ENCODE data around the gene ICE2. TPM values are rescaled to one million over a fixed set of nuclear protein-coding genes. Genes with fewer than 3 reads are reported as not detected.
"Not testable (repeated sequence)": the region's sequence is repeated elsewhere in the genome, so short reads cannot be mapped to it uniquely, and the experiment has no call there.

ICE2 gene
- total RNA-seq, 2 experiments from 2014 or later: 71.4 to 76.3 TPM

DNA sequence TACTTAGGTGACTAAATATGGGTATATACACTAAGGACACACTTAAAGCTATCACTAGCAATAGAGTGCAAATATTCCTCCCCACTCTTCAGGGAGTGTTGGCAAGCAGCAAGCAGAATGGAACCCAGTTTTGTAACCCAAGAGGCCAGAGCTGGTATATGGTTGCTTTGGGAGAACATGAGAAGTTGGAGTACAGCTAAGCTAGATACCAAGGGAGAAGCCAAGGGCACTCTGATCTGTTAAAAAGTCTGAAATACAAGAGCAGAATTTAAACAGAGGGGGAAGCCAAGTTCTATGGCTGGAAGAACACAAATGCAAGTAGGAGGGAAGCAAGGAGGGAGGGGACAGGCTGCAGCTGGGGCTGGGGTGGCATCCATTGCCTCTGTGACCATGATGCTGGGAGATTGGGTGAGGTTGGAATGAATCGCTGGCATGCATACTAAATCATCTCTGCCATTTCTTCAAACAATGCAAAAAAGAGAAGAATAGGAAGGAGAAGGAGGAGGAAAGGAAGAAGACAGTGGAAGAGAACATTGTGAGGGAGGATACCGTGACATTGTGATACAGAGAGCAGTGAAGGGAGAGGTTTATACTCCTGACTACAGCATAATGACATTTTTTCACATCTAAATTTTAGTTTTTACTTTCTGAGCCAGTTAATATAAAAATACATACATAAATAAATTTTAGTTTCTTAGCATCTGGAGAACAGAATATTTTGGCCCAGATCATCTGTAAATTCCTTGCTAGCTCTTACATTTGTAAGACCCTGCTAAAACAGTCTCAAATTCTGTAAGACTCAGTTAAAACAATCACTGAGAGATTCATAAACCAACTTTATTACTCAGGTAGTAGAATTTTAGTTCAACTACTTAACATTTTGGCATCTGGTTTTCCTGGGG, 72.2 kb downstream of the ICE2 start:
- H3K27me3 Mint-ChIP-seq (ENCODE audit: low read depth): peaks cover 4% of the 10 kb centered on the region
- ChIA-PET CTCF (interaction anchor here (0.6 to 3.1 kb wide), 4 partner anchors 16 to 114 kb away, joined by 3 to 8 read pairs (median 4); no protein-coding TSS in a partner anchor), POLR2A (interaction anchor here (4.2 kb wide), 1 partner anchor 9 kb away, joined by 20 read pairs; the partner anchor contains the start of gene ANXA2)
- peaks cover 21% of the 10 kb centered on the region for H3K4me1 Mint-ChIP-seq (ENCODE audit: low read depth)
- no peak overlapping the region for H3K27ac Mint-ChIP-seq
- ATAC-seq: no peak
- H3K9me3 Mint-ChIP-seq (ENCODE audit: insufficient read depth): no peaks in the 10 kb centered on the region
- peaks cover 3% of the 10 kb centered on the region for H3K36me3 Mint-ChIP-seq (ENCODE audit: low read depth)
- DNase-seq: no peak
- H3K4me3 Mint-ChIP-seq: no peak overlapping the region

DNA sequence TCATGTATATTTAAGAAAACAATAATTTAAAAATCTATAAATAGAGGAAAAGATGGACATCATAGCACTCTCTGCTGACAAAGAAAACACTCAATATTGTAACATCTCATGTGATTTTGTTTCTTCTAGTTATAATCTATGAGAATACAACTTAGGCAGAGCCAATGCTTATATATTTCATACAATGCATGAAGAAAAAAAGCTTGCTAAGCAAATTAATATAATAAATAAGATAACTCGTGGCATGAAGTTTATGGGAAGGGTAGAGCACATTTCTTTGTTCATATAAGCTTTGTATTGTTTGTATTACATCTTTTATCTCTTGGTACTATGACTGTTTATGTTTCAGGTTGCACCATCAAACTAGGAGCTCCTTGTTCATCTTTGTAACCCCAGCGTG, 73.5 kb downstream of the ICE2 start:
- ChIA-PET POLR2A (no interaction called here), CTCF (interaction anchor here (0.9 to 3.1 kb wide), 2 partner anchors 46 to 72 kb away, joined by 3 to 8 read pairs; no protein-coding TSS in a partner anchor)
- no peak for DNase-seq
- H3K36me3 Mint-ChIP-seq (ENCODE audit: low read depth): peaks cover 3% of the 10 kb centered on the region
- H3K4me3 Mint-ChIP-seq: no peak overlapping the region
- H3K27ac Mint-ChIP-seq: no peak overlapping the region
- H3K9me3 Mint-ChIP-seq (ENCODE audit: insufficient read depth): no peaks in the 10 kb centered on the region
- peaks cover 21% of the 10 kb centered on the region for H3K4me1 Mint-ChIP-seq (ENCODE audit: low read depth)
- peaks cover 4% of the 10 kb centered on the region for H3K27me3 Mint-ChIP-seq (ENCODE audit: low read depth)
- no peak for ATAC-seq

DNA sequence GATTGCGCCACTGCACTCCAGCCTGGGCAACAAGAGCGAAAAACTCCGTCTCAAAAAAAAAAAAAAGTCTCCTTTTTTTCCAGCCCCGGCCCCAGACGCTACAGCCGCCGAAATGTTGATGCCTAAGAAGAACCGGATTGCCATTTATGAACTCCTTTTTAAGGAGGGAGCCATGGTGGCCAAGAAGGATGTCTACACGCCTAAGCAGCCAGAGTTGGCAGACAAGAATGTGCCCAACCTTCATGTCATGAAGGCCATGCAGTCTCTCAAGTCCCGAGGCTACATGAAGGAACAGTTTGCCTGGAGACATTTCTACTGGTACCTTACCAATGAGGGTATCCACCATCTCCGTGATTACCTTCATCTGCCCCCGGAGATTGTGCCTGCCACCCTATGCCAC, 74.6 kb downstream of the ICE2 start:
- H3K27ac Mint-ChIP-seq; POLR2A ChIA-PET; DNase-seq; H3K36me3 Mint-ChIP-seq (ENCODE audit: low read depth); ATAC-seq; H3K9me3 Mint-ChIP-seq (ENCODE audit: insufficient read depth); CTCF ChIA-PET; H3K4me3 Mint-ChIP-seq; H3K27me3 Mint-ChIP-seq (ENCODE audit: low read depth): not testable (repeated sequence)
- H3K4me1 Mint-ChIP-seq (ENCODE audit: low read depth): peaks cover 22% of the 10 kb centered on the region

DNA sequence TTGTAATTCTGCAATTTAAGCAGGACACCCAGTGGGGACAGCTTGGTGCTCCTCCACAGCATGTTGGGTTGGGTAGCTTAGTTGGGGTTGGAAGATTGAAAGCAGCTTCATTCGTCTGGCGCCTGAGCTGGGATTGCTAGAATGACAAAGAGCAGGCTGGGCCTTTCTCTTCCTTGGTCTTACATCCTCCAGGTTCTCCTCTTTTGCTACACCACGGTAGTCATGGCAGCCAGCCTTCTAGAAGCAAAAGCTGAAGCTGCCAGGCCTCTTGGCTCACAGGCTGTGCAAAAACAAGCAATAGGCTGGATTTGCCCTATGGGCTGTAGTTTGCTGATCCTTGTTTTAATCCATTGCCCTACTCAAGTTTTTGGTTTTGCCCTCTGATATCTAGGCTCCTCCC, 78.0 kb downstream of the ICE2 start:
- H3K4me1 Mint-ChIP-seq (ENCODE audit: low read depth): peaks cover 27% of the 10 kb centered on the region
- POLR2A ChIA-PET: no interaction called here
- H3K27ac Mint-ChIP-seq: no peak overlapping the region
- CTCF ChIA-PET: no interaction called here
- H3K36me3 Mint-ChIP-seq (ENCODE audit: low read depth): peaks cover 16% of the 10 kb centered on the region
- peaks cover 9% of the 10 kb centered on the region for H3K27me3 Mint-ChIP-seq (ENCODE audit: low read depth)
- no peaks in the 10 kb centered on the region for H3K9me3 Mint-ChIP-seq (ENCODE audit: insufficient read depth)
- no peak for ATAC-seq
- DNase-seq: no peak
- no peak overlapping the region for H3K4me3 Mint-ChIP-seq

DNA sequence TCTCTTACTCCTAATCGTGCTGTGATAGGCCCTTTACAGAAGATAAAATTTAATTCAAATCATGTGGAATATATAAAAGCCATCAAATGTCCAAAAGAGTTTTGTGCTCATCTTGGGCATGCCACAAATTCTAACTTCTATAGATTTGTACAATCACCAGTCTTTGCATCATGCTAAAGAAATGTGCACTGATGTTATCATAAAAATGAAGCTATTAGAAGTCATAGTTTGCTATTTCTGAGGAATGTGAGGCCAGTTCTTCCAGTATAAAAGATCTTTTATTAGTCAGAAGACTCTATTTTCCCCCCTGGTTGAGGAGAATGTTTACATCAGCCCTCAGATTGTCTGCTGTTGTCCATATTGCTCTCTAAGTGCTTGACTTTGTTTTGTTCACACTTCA, 79.0 kb downstream of the ICE2 start:
- no peaks in the 10 kb centered on the region for H3K9me3 Mint-ChIP-seq (ENCODE audit: insufficient read depth)
- H3K4me1 Mint-ChIP-seq (ENCODE audit: low read depth): peaks cover 34% of the 10 kb centered on the region
- H3K36me3 Mint-ChIP-seq (ENCODE audit: low read depth): peaks cover 25% of the 10 kb centered on the region
- POLR2A ChIA-PET: interaction anchor here (2.6 kb wide), 1 partner anchor 42 kb away, joined by 11 read pairs; no protein-coding TSS in a partner anchor
- no peak for DNase-seq
- no peak for ATAC-seq
- CTCF ChIA-PET: interaction anchor here (0.7 to 1.7 kb wide), 2 partner anchors 121 to 185 kb away, joined by 3 read pairs; no protein-coding TSS in a partner anchor
- H3K27ac Mint-ChIP-seq: no peak overlapping the region
- H3K4me3 Mint-ChIP-seq: no peak overlapping the region
- H3K27me3 Mint-ChIP-seq (ENCODE audit: low read depth): peaks cover 9% of the 10 kb centered on the region

DNA sequence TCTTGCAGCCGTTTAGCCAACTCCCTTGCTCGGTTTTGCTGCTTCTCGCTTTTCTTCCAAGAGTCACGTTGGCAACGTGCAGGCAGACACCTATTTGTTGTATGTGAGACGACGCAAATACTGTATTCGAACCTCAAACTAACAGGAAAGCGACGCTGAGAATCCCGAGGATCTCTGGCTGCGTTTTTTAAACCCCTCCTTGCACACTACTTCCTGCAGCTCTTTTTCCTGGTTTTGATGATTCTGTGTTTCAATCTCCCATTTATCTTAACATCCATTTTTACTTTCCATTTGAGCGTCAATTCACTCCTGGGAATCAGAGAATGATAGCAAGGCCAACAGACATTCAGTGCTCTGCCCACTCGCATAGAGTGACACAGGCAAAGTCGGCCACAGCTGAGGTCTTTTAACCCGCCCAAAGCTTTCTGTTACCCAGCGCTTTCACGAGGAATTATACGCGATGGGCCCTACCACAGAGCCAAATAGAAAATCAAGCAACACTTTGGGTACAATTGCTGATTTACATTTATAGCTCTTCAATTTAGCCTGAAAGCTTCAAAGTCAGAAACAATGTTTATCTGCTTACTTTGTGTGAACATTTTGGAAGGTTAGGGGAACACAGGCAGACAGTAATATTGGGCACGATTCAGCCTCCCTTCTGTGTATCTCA, 79.6 kb downstream of the ICE2 start:
- peak overlapping the region; percentile 75 for H3K4me3 Mint-ChIP-seq
- peaks cover 30% of the 10 kb centered on the region for H3K36me3 Mint-ChIP-seq (ENCODE audit: low read depth)
- H3K27me3 Mint-ChIP-seq (ENCODE audit: low read depth): peaks cover 9% of the 10 kb centered on the region
- CTCF ChIA-PET: interaction anchor here (0.7 to 1.7 kb wide), 2 partner anchors 121 to 186 kb away, joined by 3 read pairs; no protein-coding TSS in a partner anchor
- H3K9me3 Mint-ChIP-seq (ENCODE audit: insufficient read depth): no peaks in the 10 kb centered on the region
- DNase-seq (no peak), ATAC-seq (no peak)
- H3K4me1 Mint-ChIP-seq (ENCODE audit: low read depth): peaks cover 38% of the 10 kb centered on the region
- H3K27ac Mint-ChIP-seq: peak overlapping the region; percentile 97
- POLR2A ChIA-PET: interaction anchor here (1.1 to 2.6 kb wide), 5 partner anchors 42 to 711 kb away, joined by 3 to 11 read pairs (median 5); no protein-coding TSS in a partner anchor

DNA sequence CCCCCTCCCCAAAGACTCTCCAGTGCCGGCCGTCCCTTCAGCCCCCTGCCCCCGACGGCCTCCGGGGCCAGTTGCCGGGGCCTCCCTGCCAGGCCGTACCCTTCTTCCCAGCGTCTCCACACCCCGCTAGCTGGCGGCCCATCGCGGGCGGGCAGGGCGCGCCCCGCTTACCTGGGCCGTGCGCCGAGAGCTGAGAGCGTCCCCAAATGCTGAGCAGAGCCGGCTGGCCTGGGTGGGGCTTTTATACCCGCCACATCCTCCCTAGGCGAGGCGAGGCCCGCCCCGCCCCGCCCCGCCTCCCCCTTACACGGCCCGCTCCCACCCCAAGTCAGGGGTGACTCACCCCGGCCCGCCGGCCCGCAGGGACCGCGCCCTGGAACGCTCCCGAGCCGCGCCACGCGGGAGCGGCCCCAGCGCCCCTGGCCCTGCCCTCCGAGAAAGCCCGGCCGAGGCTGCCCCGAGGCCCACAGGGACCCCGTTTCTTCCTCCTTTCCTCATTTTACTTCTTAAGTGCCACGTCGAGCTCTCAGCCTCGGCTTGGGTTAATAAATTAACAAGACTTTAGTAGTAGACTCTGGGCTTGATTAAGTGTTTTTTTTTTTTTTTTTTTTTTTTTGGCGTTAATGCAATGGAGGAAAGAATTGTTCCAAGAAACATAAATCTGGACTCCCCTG, 81.0 kb downstream of the ICE2 start, which contains the start of gene ANXA2:
TSS of gene ANXA2 (minus strand) at position 215 of the 674 bp plus-strand sequence. CDS start 11,911 bp downstream, outside the sequence.
- peaks cover 6% of the 10 kb centered on the region for H3K27me3 Mint-ChIP-seq (ENCODE audit: low read depth)
- H3K4me3 Mint-ChIP-seq: peak within 1 kb of the TSS; percentile 94
- CTCF ChIA-PET: interaction anchor here (0.7 to 1.1 kb wide), 4 partner anchors 11 to 188 kb away, joined by 3 to 4 read pairs (median 4); no protein-coding TSS in a partner anchor
- DNase-seq (peak; percentile 91), ATAC-seq (peak; percentile 86)
- H3K9me3 Mint-ChIP-seq (ENCODE audit: insufficient read depth): no peaks in the 10 kb centered on the region
- H3K4me1 Mint-ChIP-seq (ENCODE audit: low read depth): peaks cover 53% of the 10 kb centered on the region
- H3K27ac Mint-ChIP-seq: peak within 1 kb of the TSS; percentile 97
- POLR2A ChIA-PET: interaction anchor here (0.6 to 2.6 kb wide), 24 partner anchors 9 to 1727 kb away, joined by 3 to 20 read pairs (median 4); partner anchors contain the start of genes GTF2A2 and ICE2
- H3K36me3 Mint-ChIP-seq (ENCODE audit: low read depth): peaks cover 43% of the 10 kb centered on the region

DNA sequence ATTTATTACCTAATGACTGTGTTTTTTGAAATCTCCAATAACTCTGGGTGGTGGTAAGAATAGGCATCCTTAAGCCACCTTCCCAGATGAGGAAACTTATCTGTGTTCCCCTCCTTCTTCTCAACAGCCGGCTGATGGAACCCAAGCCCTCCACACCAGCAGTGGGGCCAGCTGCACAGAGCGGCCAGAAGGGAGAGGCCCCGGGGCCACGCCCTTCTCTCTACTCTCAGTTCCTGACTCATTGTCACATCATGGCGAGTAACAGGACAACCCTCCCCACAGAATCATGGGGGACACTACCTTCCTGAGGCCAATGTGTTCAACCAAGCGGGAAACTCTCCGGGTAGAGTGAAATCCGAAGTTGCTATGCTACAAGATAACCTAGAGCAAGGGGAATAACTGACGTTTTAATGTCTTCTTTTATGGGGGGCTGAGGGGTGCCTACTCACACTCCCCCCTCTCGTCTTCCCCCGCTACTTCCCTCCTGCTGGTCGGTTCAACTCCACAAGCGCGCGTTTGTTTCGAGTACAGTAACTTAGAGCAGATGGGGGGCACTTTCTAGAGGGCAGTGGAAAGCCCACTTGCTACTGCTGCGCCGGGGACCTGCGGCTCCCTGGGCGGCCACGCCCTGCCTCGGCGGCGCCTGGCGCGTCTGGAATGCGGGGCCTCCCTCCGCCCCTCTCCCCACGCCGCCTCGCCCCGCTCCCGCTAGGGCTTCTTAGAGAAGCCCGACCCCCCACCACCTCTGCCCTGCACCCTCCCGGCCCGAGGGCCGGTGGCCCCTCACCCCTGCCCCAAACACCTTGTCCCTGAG, 81.8 kb downstream of the ICE2 start:
- Mint-ChIP-seq H3K4me1 (ENCODE audit: low read depth) (peaks cover 57% of the 10 kb centered on the region), H3K9me3 (ENCODE audit: insufficient read depth) (no peaks in the 10 kb centered on the region), H3K27ac (peak overlapping the region; percentile 92), H3K27me3 (ENCODE audit: low read depth) (peaks cover 5% of the 10 kb centered on the region), H3K4me3 (peak overlapping the region; percentile 94), H3K36me3 (ENCODE audit: low read depth) (peaks cover 47% of the 10 kb centered on the region)
- ATAC-seq: peak; percentile 45
- ChIA-PET CTCF (interaction anchor here (0.7 kb wide), 1 partner anchor 45 kb away, joined by 3 read pairs; no protein-coding TSS in a partner anchor), POLR2A (interaction anchor here (0.6 to 2.6 kb wide), 14 partner anchors 8 to 448 kb away, joined by 3 to 20 read pairs (median 6); partner anchors contain the start of gene ICE2)
- DNase-seq: peak; percentile 65

DNA sequence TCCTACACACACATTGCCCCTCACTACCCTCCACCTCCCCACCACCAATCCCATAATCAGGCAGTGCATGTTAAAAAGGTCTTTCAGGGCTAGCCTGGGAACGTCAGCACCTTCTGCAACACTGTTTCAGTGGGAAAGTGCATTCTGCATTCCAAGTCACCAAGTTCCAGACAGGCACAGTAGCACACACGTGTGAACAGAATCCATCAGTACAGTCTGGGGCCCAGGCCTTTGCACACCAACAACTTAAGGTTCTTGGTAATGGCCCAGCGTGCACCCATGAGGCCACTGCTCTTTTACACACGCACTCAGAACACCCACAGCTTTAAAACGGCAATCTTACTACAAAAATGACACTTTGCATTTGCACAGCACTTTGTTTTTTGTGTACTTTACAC, 82.4 kb downstream of the ICE2 start:
- peak overlapping the region; percentile 94 for H3K4me3 Mint-ChIP-seq
- POLR2A ChIA-PET: interaction anchor here (1.3 kb wide), 1 partner anchor 10 kb away, joined by 4 read pairs; no protein-coding TSS in a partner anchor
- H3K9me3 Mint-ChIP-seq (ENCODE audit: insufficient read depth): no peaks in the 10 kb centered on the region
- peaks cover 5% of the 10 kb centered on the region for H3K27me3 Mint-ChIP-seq (ENCODE audit: low read depth)
- H3K4me1 Mint-ChIP-seq (ENCODE audit: low read depth): peaks cover 63% of the 10 kb centered on the region
- CTCF ChIA-PET: interaction anchor here (0.7 kb wide), 1 partner anchor 46 kb away, joined by 3 read pairs; no protein-coding TSS in a partner anchor
- H3K36me3 Mint-ChIP-seq (ENCODE audit: low read depth): peaks cover 50% of the 10 kb centered on the region
- no peak for DNase-seq
- H3K27ac Mint-ChIP-seq: peak overlapping the region; percentile 92
- no peak for ATAC-seq

DNA sequence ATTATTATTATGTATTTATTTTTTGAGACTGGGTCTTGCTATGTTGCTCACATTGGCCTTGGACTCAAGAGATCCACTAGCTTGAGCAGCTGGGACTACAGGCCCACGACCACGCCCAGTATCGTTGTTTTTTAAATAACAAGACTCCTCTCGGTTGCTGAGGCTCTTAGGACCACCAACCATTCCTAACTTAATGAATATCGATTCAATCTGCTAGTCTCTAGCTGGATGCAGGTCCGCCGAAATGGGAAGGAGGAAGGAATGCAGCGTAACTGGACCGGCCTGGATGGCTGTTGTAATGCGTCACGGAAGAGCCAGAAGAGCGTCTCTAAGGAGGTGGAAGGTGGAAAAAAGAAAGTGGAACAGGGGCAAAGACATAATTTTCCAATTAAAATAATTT, 82.8 kb downstream of the ICE2 start:
- Mint-ChIP-seq H3K27me3 (ENCODE audit: low read depth) (peaks cover 5% of the 10 kb centered on the region), H3K36me3 (ENCODE audit: low read depth) (peaks cover 52% of the 10 kb centered on the region), H3K27ac (peak overlapping the region; percentile 59), H3K4me3 (peak overlapping the region; percentile 94), H3K9me3 (ENCODE audit: insufficient read depth) (no peaks in the 10 kb centered on the region), H3K4me1 (ENCODE audit: low read depth) (peaks cover 64% of the 10 kb centered on the region)
- POLR2A ChIA-PET: interaction anchor here (1.3 kb wide), 1 partner anchor 10 kb away, joined by 4 read pairs; no protein-coding TSS in a partner anchor
- no peak for ATAC-seq
- no peak for DNase-seq
- CTCF ChIA-PET: interaction anchor here (0.7 kb wide), 1 partner anchor 46 kb away, joined by 3 read pairs; no protein-coding TSS in a partner anchor

Measured in activated CD8-positive, alpha-beta T cell treated with anti-CD3 and anti-CD28 coated beads, Interleukin-2, amount 10 ng/mL, durations not matched to agents 7 days and 5 days (primary cell).